Measurements from ENCODE around the gene NDUFA12. TPM values are rescaled to one million over a fixed set of nuclear protein-coding genes. Genes with fewer than 3 reads are reported as not detected.

The NDUFA12 gene
- polyA plus RNA-seq, 1 donor from 2014 or later, result 173 TPM

GRCh38 chr12:94940771-94941170 is 62.7 kb downstream of the NDUFA12 start:
- Mint-ChIP-seq H3K9me3 (peaks cover 2 to 8% (median 3%) of the 10 kb centered on the region in 3 donors), H3K4me3 (no peak overlapping the region), H3K27ac (no peak overlapping the region), H3K27me3 (no peaks in the 10 kb centered on the region), H3K4me1 (peaks cover 10 to 20% (median 17%) of the 10 kb centered on the region in 3 donors), H3K36me3 (no peaks in the 10 kb centered on the region)

GRCh38 chr12:94938583-94938982 is 64.9 kb downstream of the NDUFA12 start:
- H3K9me3 Mint-ChIP-seq, result no peaks in the 10 kb centered on the region
- peaks cover 7 to 16% (median 9%) of the 10 kb centered on the region in 3 donors for H3K4me1 Mint-ChIP-seq
- peaks cover 1% of the 10 kb centered on the region for H3K27me3 Mint-ChIP-seq
- no peak overlapping the region for H3K4me3 Mint-ChIP-seq
- no peaks in the 10 kb centered on the region for H3K36me3 Mint-ChIP-seq
- no peak overlapping the region for H3K27ac Mint-ChIP-seq

GRCh38 chr12:94930772-94931171 is 72.7 kb downstream of the NDUFA12 start:
- no peak overlapping the region for H3K27ac Mint-ChIP-seq
- no peak overlapping the region for H3K4me3 Mint-ChIP-seq
- H3K9me3 Mint-ChIP-seq, result no peaks in the 10 kb centered on the region
- peaks cover 3% of the 10 kb centered on the region for H3K27me3 Mint-ChIP-seq
- no peaks in the 10 kb centered on the region for H3K4me1 Mint-ChIP-seq
- H3K36me3 Mint-ChIP-seq, result no peaks in the 10 kb centered on the region

GRCh38 chr12:94930216-94930654 is 73.3 kb downstream of the NDUFA12 start:
- H3K4me3 Mint-ChIP-seq, result no peak overlapping the region

GRCh38 chr12:94929780-94930179 is 73.7 kb downstream of the NDUFA12 start:
- H3K4me3 Mint-ChIP-seq, result no peak overlapping the region

More at GRCh38 chr12:94930216-94930654, 73.3 kb downstream of the NDUFA12 start:
- Mint-ChIP-seq H3K27me3 (peaks cover 3% of the 10 kb centered on the region), H3K9me3 (no peaks in the 10 kb centered on the region), H3K27ac (no peak overlapping the region), H3K36me3 (no peaks in the 10 kb centered on the region), H3K4me1 (no peaks in the 10 kb centered on the region)

GRCh38 chr12:94925729-94926128 is 77.8 kb downstream of the NDUFA12 start:
- Mint-ChIP-seq H3K27me3 (no peaks in the 10 kb centered on the region), H3K9me3 (no peaks in the 10 kb centered on the region), H3K27ac (no peak overlapping the region), H3K4me1 (peaks cover 5 to 11% (median 6%) of the 10 kb centered on the region in 3 donors), H3K4me3 (no peak overlapping the region), H3K36me3 (peaks cover 3% of the 10 kb centered on the region)

More at GRCh38 chr12:94929780-94930179, 73.7 kb downstream of the NDUFA12 start:
- Mint-ChIP-seq H3K27ac (no peak overlapping the region), H3K9me3 (no peaks in the 10 kb centered on the region), H3K36me3 (no peaks in the 10 kb centered on the region), H3K27me3 (peaks cover 3% of the 10 kb centered on the region), H3K4me1 (no peaks in the 10 kb centered on the region)

GRCh38 chr12:94925206-94925605 is 78.3 kb downstream of the NDUFA12 start:
- Mint-ChIP-seq H3K4me3 (no peak overlapping the region), H3K27me3 (no peaks in the 10 kb centered on the region), H3K9me3 (no peaks in the 10 kb centered on the region), H3K36me3 (peaks cover 3% of the 10 kb centered on the region), H3K4me1 (peaks cover 5 to 11% (median 6%) of the 10 kb centered on the region in 3 donors), H3K27ac (no peak overlapping the region)

GRCh38 chr12:94922561-94922960 is 80.9 kb downstream of the NDUFA12 start:
- Mint-ChIP-seq H3K27ac (no peak overlapping the region), H3K9me3 (no peaks in the 10 kb centered on the region)

More at GRCh38 chr12:94922561-94922960, 80.9 kb downstream of the NDUFA12 start:
- peaks cover 3% of the 10 kb centered on the region for H3K36me3 Mint-ChIP-seq
- H3K27me3 Mint-ChIP-seq, result no peaks in the 10 kb centered on the region
- H3K4me1 Mint-ChIP-seq, result peaks cover 5 to 11% (median 6%) of the 10 kb centered on the region in 3 donors
- no peak overlapping the region for H3K4me3 Mint-ChIP-seq

Other genes with a start within 250 kb of the NDUFA12 start
- 14.8 TPM for gene NR2C1, start 69.9 kb upstream of the NDUFA12 start, polyA plus RNA-seq
- 5.0 TPM for gene FGD6, start 213.8 kb upstream of the NDUFA12 start, polyA plus RNA-seq
- 21.5 TPM for gene VEZT, start 214.1 kb upstream of the NDUFA12 start, polyA plus RNA-seq

All from IgD-negative memory B cell (primary cell).